Endothelial cell of umbilical vein (primary cell): Measurements from ENCODE around the gene CSNK1G1. TPM values are rescaled to one million over a fixed set of nuclear protein-coding genes. Genes with fewer than 3 reads are reported as not detected.

ENCODE experiments used
- BruUV-seq: library from RNA; stranded (reverse); fragments of 400-500 nt; replicated peaks from 2 replicates; lab custom pipeline; 2021; lab: Mats Ljungman, UMichigan
- CTCF ChIA-PET: fragments of 300-600, 350-600 bp; sonication (Branson Sonifier 250); formaldehyde crosslinking; loops from one replicate; lab custom pipeline; 2021; ENCODE audit warnings: antibody characterized with exemption, inconsistent platforms; lab: Charles Lee
- POLR2A ChIA-PET: fragments of 300-600, 350-600 bp; sonication (Branson Sonifier 250); formaldehyde crosslinking; loops from one replicate; lab custom pipeline; 2021; ENCODE audit warnings: antibody characterized with exemption, inconsistent platforms; lab: Charles Lee
- DNase-seq: peaks from one replicate; pipeline ENCODE4 v3.0.0-alpha.2; 2011; ENCODE audit warnings: low read depth, low spot score
- FAIRE-seq: peaks from 2 replicates; lab custom pipeline; 2011; peaks lifted over from hg19 to GRCh38; lab: Jason Lieb, UNC
- H2AFZ ChIP-seq: 2 replicates; pipeline ENCODE4 v1.6.0; 2012; ENCODE audit warnings: low read depth, low read length, control low read depth, inconsistent platforms
- H3K27ac ChIP-seq: 2 replicates; pipeline ENCODE4 v1.5.1; 2011; ENCODE audit warnings: low read depth, mild to moderate bottlenecking, control low read depth, low read length, moderate library complexity; ENCODE audit not compliant: insufficient read depth
- H3K27me3 ChIP-seq, 2 experiments: 2 replicates each; pipeline versions ENCODE4 v1.6.0 to v1.6.1; 2011; ENCODE audit warnings: low read length in 2 of 2, mixed read lengths in 1 of 2; ENCODE audit not compliant: control insufficient read depth in 2 of 2, insufficient read depth in 2 of 2
- H3K36me3 ChIP-seq, 2 experiments: 2 replicates in 1 of 2; 3 replicates in 1 of 2; pipeline ENCODE4 v1.5.1; 2011; ENCODE audit warnings: low read length in 2 of 2, mild to moderate bottlenecking in 1 of 2, moderate library complexity in 1 of 2; ENCODE audit not compliant: control insufficient read depth in 2 of 2, insufficient read depth in 2 of 2; ENCODE audit errors: extremely low read depth in 1 of 2
- H3K4me1 ChIP-seq: 3 replicates; pipeline ENCODE4 v1.5.1; 2011; ENCODE audit warnings: mild to moderate bottlenecking, low read length; ENCODE audit not compliant: control insufficient read depth, insufficient read depth; ENCODE audit errors: extremely low read depth
- H3K4me2 ChIP-seq: 2 replicates; pipeline ENCODE4 v1.6.1; 2011; ENCODE audit warnings: low read length, control low read depth, mixed read lengths; ENCODE audit not compliant: insufficient read depth
- H3K4me3 ChIP-seq, 3 experiments: fragments of 200-600 bp in 1 of 3; sonication (generic), shearing (Covaris generic) in 1 of 3; replicated peaks in 1 of 3; 2 replicates each; pipeline ENCODE4 v1.5.1; 2011 to 2016; ENCODE audit warnings: control low read depth in 3 of 3, low read length in 3 of 3, mild to moderate bottlenecking in 2 of 3, inconsistent platforms in 1 of 3, low read depth in 1 of 3, moderate library complexity in 1 of 3; ENCODE audit not compliant: insufficient read depth in 1 of 3
- H3K79me2 ChIP-seq: 2 replicates; pipeline ENCODE4 v1.6.0; 2012; ENCODE audit warnings: low read length, inconsistent platforms; ENCODE audit not compliant: control insufficient read depth, insufficient read depth
- H3K9ac ChIP-seq: replicated peaks from 2 replicates; pipeline ENCODE3; 2011; ENCODE audit warnings: low read length, control low read depth; ENCODE audit not compliant: insufficient read depth; ENCODE audit errors: extremely low read depth
- H3K9me1 ChIP-seq: replicated peaks from 3 replicates; pipeline ENCODE4 v1.6.0; 2011; ENCODE audit warnings: mild to moderate bottlenecking, low read length; ENCODE audit not compliant: control insufficient read depth, insufficient read depth; ENCODE audit errors: extremely low read depth
- H3K9me3 ChIP-seq: replicated peaks from 2 replicates; pipeline ENCODE4 v1.5.1; 2012; ENCODE audit warnings: low read length, inconsistent platforms; ENCODE audit not compliant: control insufficient read depth, insufficient read depth
- H4K20me1 ChIP-seq: replicated peaks from 2 replicates; pipeline ENCODE3; 2011; ENCODE audit warnings: mild to moderate bottlenecking, low read length; ENCODE audit not compliant: control insufficient read depth, insufficient read depth; ENCODE audit errors: extremely low read depth
- EZH2 ChIP-seq: IDR thresholded peaks from 2 replicates; pipeline ENCODE4 v1.6.1; 2012; ENCODE audit warnings: borderline replicate concordance, low read depth, mild to moderate bottlenecking, moderate library complexity, low read length, inconsistent platforms; ENCODE audit not compliant: severe bottlenecking
- FOS ChIP-seq: IDR thresholded peaks from 2 replicates; pipeline ENCODE4 v1.6.1; 2011; ENCODE audit warnings: mild to moderate bottlenecking, low read length, moderate library complexity, borderline replicate concordance; ENCODE audit not compliant: insufficient read depth
- GATA2 ChIP-seq: IDR thresholded peaks from 2 replicates; pipeline ENCODE4 v1.7.0; 2011; ENCODE audit warnings: low read depth, mild to moderate bottlenecking, moderate library complexity, mixed read lengths, low read length; ENCODE audit not compliant: insufficient read length, insufficient read depth
- JUN ChIP-seq: IDR thresholded peaks from 2 replicates; pipeline ENCODE4 v1.6.1; 2011; ENCODE audit warnings: borderline replicate concordance, low read depth; ENCODE audit not compliant: insufficient read length, insufficient read depth
- MAX ChIP-seq: IDR thresholded peaks from 2 replicates; pipeline ENCODE4 v1.6.1; 2011; ENCODE audit not compliant: insufficient read depth, insufficient read length
- MYC ChIP-seq: IDR thresholded peaks from one replicate; pipeline ENCODE4 v1.6.1; 2011; ENCODE audit warnings: mild to moderate bottlenecking, low read depth, low read length
- POLR2A ChIP-seq: IDR thresholded peaks from 2 replicates; pipeline ENCODE4 v1.6.1; 2012; ENCODE audit warnings: low read depth, mild to moderate bottlenecking, control low read depth, low read length
- POLR2AphosphoS5 ChIP-seq: IDR thresholded peaks from 2 replicates; pipeline ENCODE4 v1.6.1; 2012; ENCODE audit warnings: low read depth, mild to moderate bottlenecking, control low read depth, low read length, moderate library complexity; ENCODE audit not compliant: insufficient read depth
- dilution Hi-C: fragments of 300-500 bp; cut with MboI; formaldehyde crosslinking; loops from one replicate; pipeline ENCODE4 v1.15.0; 2019; ENCODE audit warnings: low sequenced_read_pairs; ENCODE audit not compliant: extremely low pct_ligation_motif_present
- intact Hi-C: fragments of 100-400 bp; cut with micrococcal nuclease; formaldehyde crosslinking; loops from one replicate; pipeline ENCODE4 v1.10.0; 2022
- polyA plus RNA-seq, 4 experiments: library from polyadenylated mRNA; depleted of rRNA in 3 of 4; stranded (reverse) in 3 of 4; unstranded in 1 of 4; fragments of >200 nt; gene quantifications; 2 replicates each; pipeline versions ENCODE4 v1.2.1 to v1.2.3, GENCODE V29; 2011 to 2012; ENCODE audit warnings: missing spikeins in 1 of 4
- total RNA-seq: library from RNA; stranded (reverse); gene quantifications from 2 replicates; pipeline ENCODE4 v1.2.3, GENCODE V29; 2021
- TF ChIP-seq, protein P1 (sequence below), 2 donors: IDR thresholded peaks; 1 replicate in 1 of 2; 2 replicates in 1 of 2; pipeline ENCODE4 v1.5.1; 2011; ENCODE audit warnings: low read length in 2 of 2, mild to moderate bottlenecking in 2 of 2, moderate library complexity in 2 of 2, control low read depth in 1 of 2, inconsistent platforms in 1 of 2, low read depth in 1 of 2; ENCODE audit not compliant: insufficient read depth in 1 of 2; ENCODE audit errors: extremely low read depth in 1 of 2

CSNK1G1 gene
- total and polyA plus RNA-seq, 2 donors (not counting 3 experiments of a cell fraction or from before 2014, with no cell fraction given) = 9.0 to 31.7 TPM

DNA sequence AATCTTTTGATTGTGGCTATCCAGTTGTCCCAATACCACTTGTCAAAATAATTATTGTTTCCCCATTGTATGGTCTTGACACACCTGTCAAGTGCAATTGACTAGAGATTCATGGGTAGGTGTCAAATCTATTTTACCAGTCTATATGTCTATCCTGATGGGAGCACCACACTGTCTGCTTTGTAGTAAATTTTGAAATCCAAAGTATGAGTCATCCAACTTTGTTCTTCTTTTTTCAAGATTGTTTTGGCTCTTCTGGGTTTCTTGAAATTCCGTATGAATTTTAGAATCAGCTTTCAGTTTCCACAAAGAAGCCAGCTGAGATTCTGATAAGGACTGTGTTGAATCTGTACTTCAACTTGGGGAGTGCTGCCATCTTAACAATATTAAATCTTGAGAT is 71.9 kb downstream of the CSNK1G1 start:
- H3K79me2 ChIP-seq = peaks cover 26% of the 10 kb centered on the region
- no peak for DNase-seq

More for the DNA sequence above, 71.9 kb downstream of the CSNK1G1 start:
- Histone ChIP-seq H3K36me3 (no peaks in the 10 kb centered on the region), H4K20me1 (no peaks in the 10 kb centered on the region), H3K4me3 (no peak overlapping the region), H3K27ac (no peak overlapping the region), H2AFZ (no peak overlapping the region), H3K4me1 (no peaks in the 10 kb centered on the region), H3K9ac (no peak overlapping the region), H3K4me2 (no peak overlapping the region), H3K9me3 (no peaks in the 10 kb centered on the region), H3K27me3 (no peaks in the 10 kb centered on the region), H3K9me1 (no peaks in the 10 kb centered on the region)
- dilution Hi-C loops = no loop called here
- FAIRE-seq = no peak
- CTCF ChIA-PET = interaction anchor here (1.6 kb wide), 1 partner anchor 11 kb away, joined by 6 read pairs; no protein-coding TSS in a partner anchor
- BruUV-seq = no TSS peak
- POLR2A ChIA-PET = no interaction called here
- TF ChIP-seq MAX = no peak
- TF ChIP-seq GATA2 = no peak
- TF ChIP-seq, protein P1, sequence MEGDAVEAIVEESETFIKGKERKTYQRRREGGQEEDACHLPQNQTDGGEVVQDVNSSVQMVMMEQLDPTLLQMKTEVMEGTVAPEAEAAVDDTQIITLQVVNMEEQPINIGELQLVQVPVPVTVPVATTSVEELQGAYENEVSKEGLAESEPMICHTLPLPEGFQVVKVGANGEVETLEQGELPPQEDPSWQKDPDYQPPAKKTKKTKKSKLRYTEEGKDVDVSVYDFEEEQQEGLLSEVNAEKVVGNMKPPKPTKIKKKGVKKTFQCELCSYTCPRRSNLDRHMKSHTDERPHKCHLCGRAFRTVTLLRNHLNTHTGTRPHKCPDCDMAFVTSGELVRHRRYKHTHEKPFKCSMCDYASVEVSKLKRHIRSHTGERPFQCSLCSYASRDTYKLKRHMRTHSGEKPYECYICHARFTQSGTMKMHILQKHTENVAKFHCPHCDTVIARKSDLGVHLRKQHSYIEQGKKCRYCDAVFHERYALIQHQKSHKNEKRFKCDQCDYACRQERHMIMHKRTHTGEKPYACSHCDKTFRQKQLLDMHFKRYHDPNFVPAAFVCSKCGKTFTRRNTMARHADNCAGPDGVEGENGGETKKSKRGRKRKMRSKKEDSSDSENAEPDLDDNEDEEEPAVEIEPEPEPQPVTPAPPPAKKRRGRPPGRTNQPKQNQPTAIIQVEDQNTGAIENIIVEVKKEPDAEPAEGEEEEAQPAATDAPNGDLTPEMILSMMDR (IDR thresholded peaks at IDR 0.05; ENCODE audit: extremely low read depth in 1 of 2, insufficient read depth in 1 of 2, low read depth in 1 of 2, low read length in 2 of 2) = no peak
- TF ChIP-seq POLR2A = no peak
- no peak for TF ChIP-seq POLR2AphosphoS5
- TF ChIP-seq MYC = no peak
- TF ChIP-seq FOS = no peak
- no peak for TF ChIP-seq EZH2
- TF ChIP-seq JUN = no peak
- intact Hi-C loops = no loop called here
